Endodermal cell (in vitro differentiated cells): Measurements from ENCODE around the gene ROPN1B. TPM values are rescaled to one million over a fixed set of nuclear protein-coding genes. Genes with fewer than 3 reads are reported as not detected.
"Not testable (repeated sequence)": the region's sequence is repeated elsewhere in the genome, so short reads cannot be mapped to it uniquely, and the experiment has no call there.

ENCODE experiments used
- DNase-seq: peaks from one replicate; pipeline ENCODE4 v3.0.0-alpha.2; 2017
- H3K27ac ChIP-seq: 2 replicates; pipeline ENCODE4 v1.5.1; 2013; ENCODE audit warnings: mild to moderate bottlenecking, low read depth, low read length, moderate library complexity
- H3K27me3 ChIP-seq: 2 replicates; pipeline ENCODE4 v1.6.1; 2013; ENCODE audit warnings: mild to moderate bottlenecking, low read length, moderate library complexity; ENCODE audit not compliant: insufficient read depth, control insufficient read depth, poor library complexity, severe bottlenecking
- H3K36me3 ChIP-seq: 2 replicates; pipeline ENCODE4 v1.7.0; 2013; ENCODE audit warnings: mild to moderate bottlenecking, low read length, moderate library complexity; ENCODE audit not compliant: control insufficient read depth, insufficient read depth
- H3K4me1 ChIP-seq: one replicate; pipeline ENCODE4 v1.7.0; 2013; ENCODE audit warnings: low read length; ENCODE audit not compliant: control insufficient read depth, insufficient read depth
- H3K4me3 ChIP-seq: 2 replicates; pipeline ENCODE4 v1.5.1; 2013; ENCODE audit warnings: mild to moderate bottlenecking, low read length, moderate library complexity
- H3K9ac ChIP-seq: 2 replicates; pipeline ENCODE4 v1.6.1; 2013; ENCODE audit warnings: mild to moderate bottlenecking, low read length, moderate library complexity; ENCODE audit not compliant: poor library complexity, severe bottlenecking; ENCODE audit errors: extremely low read depth
- H3K9me3 ChIP-seq: 2 replicates; pipeline ENCODE4 v1.6.1; 2013; ENCODE audit warnings: mild to moderate bottlenecking, low read length, moderate library complexity; ENCODE audit not compliant: control insufficient read depth
- H3K27ac Mint-ChIP-seq: 2 replicates; pipeline ENCODE4 v1.8.0; 2020; ENCODE audit warnings: mixed read lengths
- H3K27me3 Mint-ChIP-seq: 2 replicates; pipeline ENCODE4 v1.8.0; 2021; ENCODE audit warnings: mild to moderate bottlenecking, mixed read lengths; ENCODE audit not compliant: insufficient read depth
- H3K36me3 Mint-ChIP-seq: 2 replicates; pipeline ENCODE4 v1.8.0; 2020; ENCODE audit warnings: low read depth, mixed read lengths
- H3K4me1 Mint-ChIP-seq: 2 replicates; pipeline ENCODE4 v1.8.0; 2020; ENCODE audit warnings: mixed read lengths
- H3K4me3 Mint-ChIP-seq: 2 replicates; pipeline ENCODE4 v1.8.0; 2020; ENCODE audit warnings: mild to moderate bottlenecking, moderate library complexity, mixed read lengths
- H3K9me3 Mint-ChIP-seq: 2 replicates; pipeline ENCODE4 v1.8.0; 2020; ENCODE audit warnings: mild to moderate bottlenecking, mixed read lengths
- CTCF ChIP-seq: fragments of 200-600 bp; sonication (generic); conservative IDR thresholded peaks from 2 replicates; pipeline ENCODE4 v1.5.0; 2021; ENCODE audit warnings: antibody characterized with exemption, mild to moderate bottlenecking
- WGBS, 2 experiments: methylation state at CpG; one replicate each; pipeline versions ENCODE4 v1.1.5 to v1.1.7; 2013; ENCODE audit warnings: missing lambda C conversion rate in 2 of 2, mixed read lengths in 1 of 2; ENCODE audit not compliant: insufficient coverage in 1 of 2, insufficient read length in 1 of 2; 5-methylcytosine and 5-hydroxymethylcytosine counted together
- total RNA-seq, 2 donors: library from RNA; stranded (reverse); fragmentation: NEBNext Ultra II Directional in 1 of 2; extraction: Animal tissue kit (Norgen Biotek cat#: 25700) in 1 of 2; gene quantifications; 2 replicates in 1 of 2; 3 replicates in 1 of 2; pipeline ENCODE4 v1.2.1, GENCODE V29; 2021

The ROPN1B gene
- total RNA-seq, 2 donors from 2014 or later = not detected

GRCh38 chr3:125960066-125960424, 8.9 kb upstream of the ROPN1B start:
- no peak overlapping the region for H3K27ac Mint-ChIP-seq
- DNase-seq = no peak
- 89 to 93% methylated on average over 3 to 14 of the region's 14 CpGs for WGBS, 2 experiments
- no peak overlapping the region for H3K27ac ChIP-seq
- no peak overlapping the region for H3K4me3 Mint-ChIP-seq
- H3K9me3 Mint-ChIP-seq = peaks cover 3% of the 10 kb centered on the region
- H3K9me3 ChIP-seq = no peaks in the 10 kb centered on the region
- no peak overlapping the region for H3K4me3 ChIP-seq
- H3K27me3 Mint-ChIP-seq = peaks cover 30% of the 10 kb centered on the region
- no peak for TF ChIP-seq CTCF
- H3K4me1 ChIP-seq = no peaks in the 10 kb centered on the region
- no peaks in the 10 kb centered on the region for H3K36me3 ChIP-seq
- no peak overlapping the region for H3K9ac ChIP-seq
- no peaks in the 10 kb centered on the region for H3K4me1 Mint-ChIP-seq
- H3K36me3 Mint-ChIP-seq = no peaks in the 10 kb centered on the region
- H3K27me3 ChIP-seq = peaks cover 41% of the 10 kb centered on the region

DNA sequence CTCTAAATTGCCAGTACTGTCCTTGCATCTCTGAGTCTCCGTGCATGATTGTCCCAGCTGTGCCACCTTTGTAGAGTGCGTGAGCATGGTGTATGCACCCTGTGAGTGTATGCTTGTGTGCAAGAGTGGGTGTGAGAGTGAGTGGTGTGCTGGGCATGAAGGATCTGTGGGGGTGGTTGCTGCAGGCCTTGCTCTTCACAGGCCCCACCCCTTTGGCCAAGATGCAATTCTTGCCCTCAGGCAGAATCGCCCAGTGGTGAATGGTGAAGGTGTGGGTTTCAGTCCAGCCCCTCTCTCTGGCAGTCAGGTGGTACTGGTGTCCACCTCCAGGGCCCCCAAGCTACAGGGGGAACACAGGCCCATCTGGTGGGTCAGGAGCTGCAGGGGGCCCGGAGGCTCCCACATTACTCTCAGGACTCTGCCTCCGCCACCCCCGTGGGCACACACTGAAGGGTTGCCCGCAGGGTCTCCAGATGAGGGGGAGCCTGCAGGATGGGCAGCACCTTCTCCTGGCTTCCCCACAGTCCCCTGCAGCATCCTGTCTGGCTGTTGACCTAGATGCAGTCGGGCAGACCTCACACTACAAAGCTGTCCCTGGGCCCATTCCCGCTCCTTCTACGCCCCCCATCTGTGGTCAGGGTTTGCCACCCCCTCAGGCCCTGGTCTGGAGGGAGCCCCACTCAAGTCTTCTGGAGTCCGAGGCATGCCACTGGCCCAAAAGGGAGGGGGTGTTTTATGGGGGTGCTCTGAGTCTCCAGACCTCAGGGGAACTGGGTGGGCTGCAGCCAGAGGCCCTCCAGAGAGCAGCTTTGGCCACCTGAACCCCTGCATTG, 8.3 kb upstream of the ROPN1B start:
- WGBS, 2 experiments = 92 to 97% methylated on average over 5 to 11 of the region's 11 CpGs
- peaks cover 3% of the 10 kb centered on the region for H3K9me3 Mint-ChIP-seq
- Histone ChIP-seq H3K27ac (no peak overlapping the region), H3K4me3 (no peak overlapping the region), H3K9me3 (no peaks in the 10 kb centered on the region), H3K9ac (no peak overlapping the region), H3K27me3 (peaks cover 41% of the 10 kb centered on the region), H3K4me1 (no peaks in the 10 kb centered on the region), H3K36me3 (no peaks in the 10 kb centered on the region)
- no peak for DNase-seq
- H3K36me3 Mint-ChIP-seq = no peaks in the 10 kb centered on the region
- no peak overlapping the region for H3K4me3 Mint-ChIP-seq
- TF ChIP-seq CTCF = no peak
- H3K27me3 Mint-ChIP-seq = peaks cover 25% of the 10 kb centered on the region
- no peak overlapping the region for H3K27ac Mint-ChIP-seq
- H3K4me1 Mint-ChIP-seq = no peaks in the 10 kb centered on the region

DNA sequence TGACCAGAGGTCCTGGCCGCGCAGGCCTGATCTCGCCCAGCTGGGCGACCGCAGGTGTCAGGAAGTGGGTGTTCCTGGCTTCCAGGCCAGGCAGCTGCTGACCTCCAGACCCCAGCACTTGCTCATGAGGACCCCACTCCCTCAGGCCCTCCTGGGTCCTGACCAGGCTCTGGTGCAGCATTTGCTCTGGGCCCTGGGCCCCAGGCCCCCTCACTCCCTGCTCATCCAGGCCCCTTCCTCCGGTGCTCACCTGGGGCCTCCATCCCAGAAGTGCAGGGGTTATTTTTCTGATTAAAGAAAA, 7.7 kb upstream of the ROPN1B start:
- H3K9me3 ChIP-seq = no peaks in the 10 kb centered on the region
- H3K4me1 ChIP-seq = no peaks in the 10 kb centered on the region
- no peak overlapping the region for H3K27ac ChIP-seq
- Mint-ChIP-seq H3K9me3 (peaks cover 3% of the 10 kb centered on the region), H3K27me3 (peaks cover 19% of the 10 kb centered on the region), H3K36me3 (no peaks in the 10 kb centered on the region), H3K4me3 (no peak overlapping the region), H3K4me1 (no peaks in the 10 kb centered on the region), H3K27ac (no peak overlapping the region)
- H3K9ac ChIP-seq = no peak overlapping the region
- no peaks in the 10 kb centered on the region for H3K36me3 ChIP-seq
- no peak overlapping the region for H3K4me3 ChIP-seq
- DNase-seq = no peak
- TF ChIP-seq CTCF = no peak
- WGBS, 2 experiments = 95% methylated on average over 6 of the region's 6 CpGs; no CpG with 5 or more reads in 1 of the 2 experiments
- H3K27me3 ChIP-seq = peaks cover 41% of the 10 kb centered on the region

GRCh38 chr3:125963834-125964233, 5.1 kb upstream of the ROPN1B start:
- H3K27me3 Mint-ChIP-seq, H3K9me3 ChIP-seq, H3K9ac ChIP-seq, H3K4me1 Mint-ChIP-seq, H3K27ac ChIP-seq, H3K27ac Mint-ChIP-seq, H3K4me3 Mint-ChIP-seq, H3K36me3 ChIP-seq, DNase-seq, H3K4me1 ChIP-seq, H3K4me3 ChIP-seq, H3K36me3 Mint-ChIP-seq, H3K9me3 Mint-ChIP-seq: not testable (repeated sequence)
- 88% methylated on average over 1 of the region's 1 CpG; no CpG with 5 or more reads in 1 of the 2 experiments for WGBS, 2 experiments
- peaks cover 55% of the 10 kb centered on the region for H3K27me3 ChIP-seq
